Erythroblast (primary cell): ENCODE measurements around the gene TMEM135.

ENCODE experiments used
- GATA1 ChIP-seq: IDR thresholded peaks from 2 replicates; pipeline ENCODE4 v1.6.1; 2011; ENCODE audit warnings: low read depth, mild to moderate bottlenecking, control low read depth, low read length, moderate library complexity
- POLR2A ChIP-seq: IDR thresholded peaks from 2 replicates; pipeline ENCODE4 v1.6.1; 2011; ENCODE audit warnings: mild to moderate bottlenecking, low read length

GRCh38 chr11:87185228-87185627 is 147.5 kb downstream of the TMEM135 start:
- no peak for TF ChIP-seq POLR2A
- no peak for TF ChIP-seq GATA1
